GM18508 (cell line): ENCODE measurements around the gene PRKCA.
"Not testable (repeated sequence)": the region's sequence is repeated elsewhere in the genome, so short reads cannot be mapped to it uniquely, and the experiment has no call there.

Source experiments
- ATAC-seq: cut with Tn5 transposase; IDR thresholded peaks from one replicate; pipeline ENCODE4 v1.9.1; 2021; ENCODE audit warnings: moderate number of reproducible peaks; ENCODE audit not compliant: insufficient read depth, unreplicated experiment

The PRKCA gene

DNA sequence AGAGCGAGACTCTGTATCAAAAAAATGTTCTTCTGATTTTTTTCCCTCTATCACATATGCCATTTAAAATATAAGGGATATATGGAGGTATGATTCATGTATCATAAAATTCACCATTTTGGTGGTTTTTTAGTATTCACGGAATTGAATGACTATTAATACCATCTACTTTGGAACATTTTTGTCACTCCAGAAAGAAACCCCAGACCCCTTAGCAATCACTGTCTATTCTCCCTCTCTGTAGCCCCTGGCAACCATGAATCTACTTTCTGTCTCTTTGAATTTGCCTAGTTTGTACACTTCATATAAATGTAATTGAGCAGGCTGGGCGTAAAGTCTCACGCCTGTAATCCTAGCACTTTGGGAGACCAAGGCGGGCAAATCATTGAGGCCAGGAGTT, 75.9 kb downstream of the PRKCA start:
- no peak for ATAC-seq

DNA sequence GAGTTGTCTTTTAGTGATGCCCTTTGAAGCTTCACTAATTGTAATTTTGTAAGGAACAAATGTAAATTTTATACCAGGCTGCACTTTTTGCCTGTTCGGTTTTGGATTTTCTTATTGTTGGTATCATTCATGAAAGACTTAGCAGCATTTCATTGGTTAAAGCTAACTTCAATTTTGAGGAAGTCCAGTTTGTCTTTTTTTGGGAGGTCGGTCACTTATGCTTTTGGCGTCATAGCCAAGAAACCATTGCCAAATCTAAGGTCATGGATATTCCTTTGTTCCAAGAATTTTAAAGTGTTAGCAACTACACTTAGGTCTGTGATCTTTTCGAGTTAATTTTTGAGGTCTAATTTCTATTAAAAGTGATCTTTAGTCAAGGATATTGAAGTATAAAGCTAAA, 77.1 kb downstream of the PRKCA start:
- ATAC-seq: no peak

DNA sequence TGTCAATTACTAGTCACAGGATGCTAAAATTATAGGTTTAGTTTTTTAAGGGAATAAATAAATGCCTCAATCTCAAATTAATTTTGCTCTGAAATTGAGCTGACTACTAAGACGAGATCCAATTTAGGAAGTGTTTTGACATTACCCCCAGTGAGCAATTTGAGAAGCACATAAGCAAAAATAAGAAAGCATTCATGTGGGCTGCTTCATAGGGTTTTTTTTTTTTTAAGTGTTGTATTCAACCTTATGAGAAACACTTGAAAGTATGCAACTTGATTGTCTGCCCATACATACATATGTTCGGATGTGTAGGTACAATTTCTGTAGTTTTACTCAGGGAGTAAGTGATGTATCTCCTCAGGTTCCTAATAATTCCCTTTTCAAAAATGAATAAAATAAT, 77.6 kb downstream of the PRKCA start:
- ATAC-seq: no peak

DNA sequence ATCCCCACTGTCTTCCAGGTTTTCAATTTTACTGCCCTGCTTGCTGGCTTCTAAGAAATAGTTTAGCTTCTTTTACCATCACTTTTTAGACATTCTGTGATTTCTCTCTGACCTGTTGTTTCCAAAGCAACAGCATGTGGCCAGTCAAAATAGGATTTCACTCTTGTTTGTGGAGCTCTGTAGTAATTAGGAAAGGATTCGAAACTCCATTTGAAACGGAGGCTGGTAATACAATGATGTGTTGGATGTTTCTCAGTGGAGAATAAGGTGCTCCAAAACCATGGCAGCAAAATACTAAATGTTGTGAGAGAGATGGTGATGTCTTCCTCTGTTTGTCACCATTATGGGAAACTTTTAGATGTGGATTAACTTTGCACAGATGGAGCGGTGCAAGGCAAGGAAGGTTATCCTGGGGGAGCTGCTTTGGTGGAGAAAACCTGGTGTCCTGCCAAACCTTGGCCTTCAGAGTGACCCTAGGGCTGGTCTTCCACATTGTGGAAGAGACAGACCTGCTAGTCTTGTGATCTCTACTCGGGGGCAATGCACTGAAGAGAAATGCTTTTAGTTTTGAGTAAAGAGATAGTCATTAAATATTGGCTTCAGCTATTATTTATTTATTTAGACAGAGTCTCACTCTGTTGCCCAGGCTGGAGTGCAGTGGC, 79.4 kb downstream of the PRKCA start:
- ATAC-seq: no peak

DNA sequence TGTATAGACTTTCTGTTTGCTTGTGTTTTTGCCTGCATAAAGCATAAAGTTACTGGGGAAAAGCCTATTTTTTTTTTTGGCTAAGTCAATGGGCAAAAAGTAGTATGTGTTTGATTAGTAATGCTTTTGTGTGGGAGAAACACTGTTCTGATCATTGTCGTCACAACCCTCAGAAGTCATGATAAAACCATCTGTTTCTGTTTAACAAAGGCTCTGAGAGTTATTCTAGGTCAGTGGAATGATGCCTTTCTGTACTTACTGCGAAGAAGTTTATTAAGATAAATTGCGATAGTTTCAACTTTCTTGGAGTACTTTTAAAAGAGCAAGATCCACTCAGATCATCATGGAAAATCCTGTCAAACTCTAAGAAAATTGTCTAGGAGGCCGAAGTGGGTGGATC, 80.9 kb downstream of the PRKCA start:
- no peak for ATAC-seq

DNA sequence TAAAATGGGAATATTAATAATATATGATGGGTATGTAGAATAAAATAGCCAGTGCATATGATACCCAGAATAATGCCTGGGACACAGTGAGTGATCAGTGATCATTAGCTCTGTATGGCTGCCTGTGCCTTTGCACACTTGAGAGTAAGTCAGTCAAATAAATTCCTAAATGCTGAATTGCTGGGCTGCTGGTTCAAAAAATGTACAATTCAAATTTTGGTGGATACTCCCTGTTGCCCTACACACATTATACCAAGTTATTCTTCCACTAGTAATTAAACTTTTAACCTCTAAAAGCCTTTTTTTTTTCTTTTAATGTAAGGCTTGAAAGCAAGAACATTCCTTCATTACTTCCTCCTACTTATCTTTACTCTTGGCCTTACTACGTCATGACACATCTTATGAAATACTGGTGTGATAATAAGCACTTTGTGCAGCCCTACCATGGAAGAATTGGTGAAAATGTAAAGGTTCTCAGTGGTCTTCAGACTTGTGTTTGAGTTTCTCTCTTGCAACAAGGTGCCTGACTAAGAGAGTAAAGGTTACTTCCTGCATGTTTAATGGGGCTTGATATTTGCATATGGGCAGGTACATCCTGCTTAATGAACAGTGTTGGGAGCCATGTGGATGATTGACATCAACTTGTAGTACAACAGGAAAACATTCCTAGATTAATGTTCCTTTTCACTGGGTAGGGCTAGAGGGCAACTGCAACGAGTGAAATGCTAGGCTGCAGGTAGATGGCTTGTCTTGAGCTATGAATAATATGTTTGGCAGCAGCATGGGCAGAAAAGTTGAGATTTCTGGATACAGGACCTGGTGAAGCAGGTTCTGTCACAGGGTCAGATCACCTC, 84.3 kb downstream of the PRKCA start:
- no peak for ATAC-seq

DNA sequence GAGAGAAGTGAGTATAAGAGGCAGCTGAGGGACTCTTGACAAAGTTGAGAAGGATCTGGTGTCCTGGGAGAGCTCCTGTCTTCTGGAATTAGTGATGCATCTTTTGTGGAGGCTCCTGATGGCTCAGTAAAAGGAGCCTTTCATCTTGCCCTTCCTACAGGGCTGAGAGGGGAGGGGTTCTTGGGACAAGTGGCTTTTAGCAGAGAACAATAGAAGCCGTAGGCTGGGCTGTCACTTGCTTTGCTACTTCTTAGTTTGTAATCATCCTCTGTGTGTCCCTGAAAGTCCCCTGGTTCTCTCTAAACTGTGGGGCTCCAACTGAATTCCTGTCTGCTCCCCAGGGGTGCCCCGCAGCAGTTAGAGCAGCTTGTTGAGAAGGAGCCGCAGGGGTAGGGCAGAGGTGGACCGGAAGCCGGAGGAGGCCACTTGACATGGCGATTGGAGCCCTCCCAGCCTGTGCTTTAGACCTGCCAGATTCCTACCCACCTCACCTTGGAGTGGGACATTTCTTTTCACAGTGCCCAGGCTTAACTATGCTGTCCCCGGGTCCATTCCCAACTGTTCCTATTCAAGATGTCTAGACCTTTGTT, 85.1 kb downstream of the PRKCA start:
- ATAC-seq: no peak

DNA sequence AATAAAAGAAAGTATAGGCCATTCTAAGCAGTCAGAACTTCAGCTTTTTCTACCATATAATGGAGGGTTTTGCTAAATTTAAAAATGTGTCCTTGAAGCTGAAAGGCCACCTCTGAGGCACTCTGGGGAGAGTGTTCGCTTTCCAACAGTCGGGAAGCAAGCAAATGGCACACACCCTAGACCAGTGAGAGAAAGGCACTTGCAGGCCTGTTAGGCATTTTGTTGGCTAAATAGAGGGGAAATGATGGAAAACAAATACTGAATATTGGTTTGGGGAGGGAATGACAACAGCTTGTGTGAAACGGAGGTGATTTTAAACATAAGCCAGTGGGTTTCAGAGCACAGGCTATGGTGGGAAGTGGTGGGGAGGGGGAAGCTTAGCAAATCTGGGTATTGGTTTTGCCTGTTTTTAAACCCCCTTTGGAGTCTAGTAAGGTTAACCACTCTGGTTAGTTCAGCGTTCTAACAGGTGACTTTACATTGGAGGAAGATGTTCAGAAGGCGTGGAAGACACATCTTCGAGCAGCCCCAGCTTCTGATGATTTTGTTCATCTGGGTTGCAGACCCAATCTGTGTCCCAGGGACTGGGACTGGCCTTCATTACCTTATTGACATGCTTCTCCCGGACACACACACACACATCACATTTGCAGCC, 90.5 kb downstream of the PRKCA start:
- ATAC-seq: no peak

DNA sequence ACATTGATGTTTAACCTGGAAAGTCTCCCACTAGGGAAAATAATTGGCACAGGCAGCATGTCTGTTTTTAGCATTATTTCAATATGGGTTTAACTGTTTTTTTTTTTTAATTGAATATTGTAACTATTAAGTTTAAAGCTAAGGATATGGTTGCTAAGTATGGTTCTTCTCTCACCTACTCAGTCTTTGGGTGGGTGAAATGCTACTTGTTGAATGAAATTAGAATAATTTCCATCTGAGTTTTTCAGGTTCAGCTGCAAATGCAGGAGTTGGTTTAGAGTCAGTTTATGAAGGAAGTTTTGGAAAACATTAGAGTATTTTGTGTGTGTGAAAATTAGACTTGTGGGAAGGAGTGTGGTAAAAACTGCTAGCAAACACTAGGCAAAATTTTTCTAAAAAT, 93.5 kb downstream of the PRKCA start:
- no peak for ATAC-seq

DNA sequence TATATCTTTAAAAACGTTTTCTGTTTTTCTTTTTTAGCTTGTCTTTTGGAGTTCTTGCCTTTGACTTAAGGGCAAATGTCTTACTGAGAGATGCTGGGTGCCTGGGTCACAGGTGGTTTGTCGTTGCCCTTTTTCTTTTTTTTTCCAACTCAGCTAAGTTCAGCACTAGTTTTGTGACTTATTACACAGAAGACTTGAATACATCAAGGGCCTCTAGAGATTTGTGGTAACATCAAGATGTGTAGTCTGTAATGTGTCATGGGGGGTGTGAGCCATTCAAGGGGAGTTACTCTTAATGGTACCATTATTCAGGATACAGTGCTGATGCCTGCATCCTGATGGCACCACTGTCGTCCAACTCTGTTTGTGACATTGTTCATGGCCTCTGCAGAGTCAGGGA, 95.1 kb downstream of the PRKCA start:
- ATAC-seq: no peak

DNA sequence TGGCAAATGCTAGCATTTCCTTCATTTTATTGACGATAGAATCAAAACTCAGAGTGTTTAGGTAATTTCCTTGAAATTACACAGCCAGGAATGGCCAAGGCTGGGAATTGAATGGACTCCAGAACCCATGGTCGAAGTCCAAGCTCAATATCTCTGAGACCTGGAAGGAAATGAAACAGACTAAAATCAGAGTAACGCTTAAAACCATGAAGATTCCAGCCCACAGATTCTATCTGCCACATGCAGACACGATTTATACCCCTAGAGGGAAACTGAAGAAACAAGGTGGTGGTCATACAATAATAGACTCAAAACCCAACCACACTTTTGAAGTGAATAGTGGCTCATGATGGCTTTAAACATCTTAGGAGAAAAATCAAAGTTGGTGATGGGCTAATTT, 95.6 kb downstream of the PRKCA start:
- ATAC-seq: no peak

DNA sequence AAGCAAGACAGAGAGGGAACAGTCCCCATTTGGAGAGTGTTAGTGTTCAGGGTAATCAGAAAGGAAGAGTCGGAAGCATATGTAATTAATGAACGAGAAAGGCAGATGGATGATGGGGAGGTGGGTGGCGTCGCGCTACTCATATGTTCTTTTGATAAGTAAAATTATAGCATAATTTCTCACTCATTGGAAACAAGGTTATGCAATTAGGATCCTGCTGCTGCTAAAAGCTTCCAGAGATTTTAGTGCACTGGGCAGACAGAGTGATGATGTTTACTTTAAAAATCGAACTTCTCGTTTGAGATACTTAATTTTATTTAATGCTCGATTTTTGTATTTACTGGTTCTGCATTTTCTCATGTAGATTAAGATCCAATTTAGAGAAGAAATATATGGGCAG, 96.2 kb downstream of the PRKCA start:
- ATAC-seq: no peak

DNA sequence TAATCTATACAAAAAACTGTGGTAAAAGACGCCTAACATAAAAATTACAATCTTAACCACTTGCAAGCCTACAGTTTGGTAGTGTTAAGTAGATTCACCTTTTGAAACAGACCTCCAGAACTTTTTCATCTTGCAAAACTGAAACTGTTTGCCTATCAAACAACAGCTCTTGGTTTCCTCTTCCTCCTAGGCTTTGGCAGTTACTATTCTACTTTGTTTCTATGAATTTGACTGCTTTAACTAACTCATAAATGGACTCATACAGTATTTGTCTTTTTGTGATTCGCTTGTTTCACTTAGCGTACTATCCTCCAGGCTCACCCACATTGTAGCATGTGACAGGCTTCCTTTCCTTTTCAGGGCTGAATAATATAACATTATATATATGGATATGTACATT, 97.0 kb downstream of the PRKCA start:
- ATAC-seq: no peak

DNA sequence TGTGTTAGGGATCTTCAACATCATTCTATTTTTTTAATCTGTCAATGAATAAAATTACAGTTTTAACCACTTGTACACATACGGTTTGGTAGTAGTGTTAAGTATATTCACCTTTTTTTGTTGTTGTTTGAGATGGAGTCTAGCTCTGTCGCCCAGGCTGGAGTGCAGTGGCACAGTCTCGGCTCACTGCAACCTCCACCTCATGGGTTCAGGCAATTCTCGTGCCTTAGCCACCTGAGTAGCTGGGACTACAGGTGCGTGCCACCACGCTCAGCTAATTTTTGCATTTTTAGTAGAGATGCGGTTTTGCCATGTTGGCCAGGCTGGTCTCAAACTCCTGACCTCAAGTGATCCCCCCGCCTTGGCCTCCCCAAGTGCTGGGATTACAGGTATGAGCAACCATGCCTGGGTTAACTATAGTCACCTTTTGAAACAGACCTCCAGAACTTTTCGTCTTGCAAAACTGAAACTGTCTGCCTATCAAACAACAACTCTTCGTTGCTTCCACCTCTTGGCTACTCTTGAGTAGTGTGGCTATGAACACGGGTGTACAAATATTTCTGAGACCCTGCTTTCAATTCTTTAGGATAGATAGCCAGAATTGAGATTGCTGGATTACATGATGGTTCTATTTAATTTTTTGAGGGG, 97.8 kb downstream of the PRKCA start:
- ATAC-seq: not testable (repeated sequence)

DNA sequence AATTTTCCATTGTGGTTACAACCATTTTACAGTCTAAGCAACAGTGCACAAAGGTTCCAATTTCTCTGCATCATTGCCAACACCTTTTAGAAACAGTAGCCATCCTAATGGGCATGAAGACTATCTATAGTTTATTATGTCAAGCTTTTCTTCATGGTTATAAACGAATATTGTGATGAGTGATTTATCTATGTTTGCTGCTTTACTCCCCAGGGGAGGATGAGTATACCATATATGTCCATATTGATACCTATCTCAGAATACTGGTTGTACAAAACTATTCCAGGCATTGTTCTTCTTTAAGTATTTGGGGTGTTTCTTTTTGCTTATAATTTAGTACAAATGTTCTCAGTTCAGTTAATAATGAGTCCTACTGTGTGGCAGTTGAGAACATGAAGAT, 98.3 kb downstream of the PRKCA start:
- no peak for ATAC-seq

DNA sequence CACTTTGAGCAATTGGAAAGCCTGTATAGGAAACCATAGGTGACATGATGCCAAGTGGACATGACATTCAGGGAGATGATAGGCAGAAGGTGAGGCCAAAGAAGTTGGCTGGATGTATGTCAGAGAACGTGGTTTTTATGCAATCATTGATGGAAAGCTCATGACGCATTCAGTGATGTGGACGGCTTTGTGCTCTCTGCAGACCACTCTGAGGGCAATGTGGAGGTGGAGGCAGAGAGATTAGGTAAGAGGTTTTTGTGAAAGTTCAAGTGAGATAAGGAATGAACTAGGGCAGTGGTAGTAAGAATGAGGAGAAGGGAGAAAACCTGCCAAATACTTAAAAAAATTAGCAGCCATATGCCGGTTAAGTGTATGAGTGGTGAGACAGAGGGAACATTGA, 99.0 kb downstream of the PRKCA start:
- no peak for ATAC-seq

DNA sequence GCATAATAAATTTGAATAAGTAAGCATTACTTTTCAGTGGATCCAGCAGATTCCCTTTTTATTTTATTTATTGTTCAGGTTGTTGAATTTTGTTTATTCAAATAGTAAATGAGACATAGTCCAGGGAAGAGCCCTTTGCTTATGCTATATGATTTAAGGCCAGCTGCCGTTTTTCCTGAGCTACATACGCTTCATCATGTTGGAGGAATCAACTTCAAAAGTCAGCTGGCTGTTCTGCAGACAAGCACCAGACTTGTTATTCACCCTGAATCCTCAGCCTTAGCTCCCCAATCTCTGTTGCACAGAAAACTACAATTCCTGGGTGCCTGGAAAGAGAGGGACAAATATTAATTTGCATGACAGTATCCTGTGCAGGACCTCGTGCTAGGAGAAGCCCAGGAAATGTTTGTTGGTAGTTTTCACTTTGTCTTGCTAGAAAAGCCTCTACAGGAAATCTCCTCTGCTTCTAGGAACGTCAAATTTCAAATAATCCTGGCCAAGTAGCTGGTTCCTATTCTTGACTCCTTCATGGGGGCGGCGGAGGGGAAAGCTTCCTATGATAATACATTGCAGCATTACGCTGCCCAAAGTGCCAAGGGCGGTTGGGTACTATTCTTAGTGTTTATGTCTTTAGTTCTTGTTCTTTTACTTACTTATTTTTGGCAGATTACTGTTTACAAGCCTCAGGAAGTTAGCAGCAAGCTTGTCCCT, 101.6 kb downstream of the PRKCA start:
- ATAC-seq: no peak

DNA sequence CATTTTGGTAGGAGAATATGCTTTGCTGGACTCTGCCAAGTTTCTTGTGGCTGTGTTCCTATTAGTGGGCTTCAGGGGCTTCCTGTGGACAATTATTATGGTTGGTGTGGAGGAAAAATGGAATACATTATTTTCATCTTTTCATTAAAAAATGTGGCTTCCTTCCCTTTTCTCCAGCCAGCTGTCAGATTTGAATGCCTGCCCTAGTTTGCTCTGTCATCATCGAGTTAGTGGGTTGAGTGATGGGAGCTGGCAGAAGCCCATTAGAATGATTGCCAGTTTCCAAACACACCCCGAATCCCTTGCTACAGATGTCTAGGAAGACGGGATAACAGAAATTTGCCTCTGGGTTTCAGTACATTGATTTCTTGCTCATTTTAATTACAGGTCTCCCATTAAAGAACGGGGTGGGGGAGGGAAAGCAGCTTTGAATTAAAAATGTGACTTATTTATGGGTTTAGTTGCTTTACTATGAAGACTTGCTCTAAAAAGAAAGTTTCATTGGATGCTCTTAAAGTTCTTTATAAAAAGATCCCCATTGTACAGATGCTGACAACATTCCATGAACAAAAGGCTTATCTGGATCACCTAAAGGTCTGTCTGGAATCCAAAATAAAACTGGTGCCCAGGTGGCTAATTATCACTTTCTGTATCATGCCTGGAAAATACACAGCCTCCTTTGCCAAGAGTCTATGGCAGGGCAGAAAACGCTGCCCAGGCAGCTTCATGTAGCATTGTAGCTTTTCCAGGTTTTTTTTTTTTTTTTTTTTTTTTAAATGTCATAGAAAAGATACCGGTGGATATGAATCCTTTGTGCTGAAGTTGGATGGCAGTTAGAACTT, 103.6 kb downstream of the PRKCA start:
- no peak for ATAC-seq
